HEK293 (cell line): ENCODE measurements around the gene CLDN6.

Experiments used
- HOXA7 ChIP-seq: sonication (generic); formaldehyde crosslinking; IDR thresholded peaks from 2 replicates; pipeline ENCODE4 v1.8.1; 2022; ENCODE audit warnings: missing genetic modification reagents, borderline replicate concordance
- IKZF3 ChIP-seq: fragments of 450-650 bp; IDR thresholded peaks from 2 replicates; pipeline ENCODE4 v1.5.0; 2018; ENCODE audit warnings: missing biosample characterization, mild to moderate bottlenecking, missing genetic modification characterization, moderate library complexity
- MZF1 ChIP-seq: fragments of 450-650 bp; formaldehyde crosslinking; IDR thresholded peaks from 2 replicates; pipeline ENCODE4 v1.5.1; 2017; ENCODE audit warnings: missing biosample characterization, missing genetic modification characterization, borderline replicate concordance
- SCRT1 ChIP-seq: fragments of 450-650 bp; formaldehyde crosslinking; IDR thresholded peaks from 2 replicates; pipeline ENCODE4 v1.5.1; 2016; ENCODE audit warnings: missing biosample characterization, missing genetic modification characterization, borderline replicate concordance
- SP7 ChIP-seq: fragments of 450-650 bp; formaldehyde crosslinking; IDR thresholded peaks from 2 replicates; pipeline ENCODE4 v1.5.1; 2016; ENCODE audit warnings: missing biosample characterization, missing genetic modification characterization
- ZFP69B ChIP-seq: fragments of 450-650 bp; formaldehyde crosslinking; IDR thresholded peaks from 2 replicates; pipeline ENCODE4 v1.5.1; 2016; ENCODE audit warnings: missing biosample characterization, missing genetic modification characterization
- ZNF138 ChIP-seq: fragments of 450-650 bp; formaldehyde crosslinking; IDR thresholded peaks from 2 replicates; pipeline ENCODE4 v1.5.1; 2016; ENCODE audit warnings: missing biosample characterization, missing genetic modification characterization, borderline replicate concordance
- ZNF16 ChIP-seq: fragments of 450-650 bp; formaldehyde crosslinking; IDR thresholded peaks from 2 replicates; pipeline ENCODE4 v1.5.1; 2016; ENCODE audit warnings: low read depth, missing biosample characterization, missing genetic modification characterization
- ZNF221 ChIP-seq: fragments of 450-650 bp; formaldehyde crosslinking; IDR thresholded peaks from 2 replicates; pipeline ENCODE4 v1.5.1; 2017; ENCODE audit warnings: missing biosample characterization, missing genetic modification characterization, borderline replicate concordance
- ZNF266 ChIP-seq: fragments of 450-650 bp; formaldehyde crosslinking; IDR thresholded peaks from 2 replicates; pipeline ENCODE4 v1.5.1; 2016; ENCODE audit warnings: missing biosample characterization, missing genetic modification characterization, low read depth
- ZNF335 ChIP-seq: fragments of 450-650 bp; formaldehyde crosslinking; conservative IDR thresholded peaks from 2 replicates; pipeline ENCODE4 v1.5.1; 2016; ENCODE audit warnings: missing biosample characterization, missing genetic modification characterization
- ZNF416 ChIP-seq: fragments of 450-650 bp; formaldehyde crosslinking; IDR thresholded peaks from 2 replicates; pipeline ENCODE4 v1.5.1; 2016; ENCODE audit warnings: missing biosample characterization, missing genetic modification characterization
- ZNF423 ChIP-seq: fragments of 450-650 bp; formaldehyde crosslinking; IDR thresholded peaks from 2 replicates; pipeline ENCODE4 v1.5.1; 2016; ENCODE audit warnings: missing biosample characterization, missing genetic modification characterization
- ZNF501 ChIP-seq: fragments of 450-650 bp; formaldehyde crosslinking; IDR thresholded peaks from 2 replicates; pipeline ENCODE4 v1.5.1; 2016; ENCODE audit warnings: missing biosample characterization, missing genetic modification characterization
- ZNF561 ChIP-seq: fragments of 450-650 bp; IDR thresholded peaks from 2 replicates; pipeline ENCODE4 v1.5.1; 2018; ENCODE audit warnings: missing biosample characterization, missing genetic modification characterization, borderline replicate concordance
- ZNF571 ChIP-seq: fragments of 450-650 bp; formaldehyde crosslinking; IDR thresholded peaks from 2 replicates; pipeline ENCODE4 v1.5.0; 2017; ENCODE audit warnings: missing biosample characterization, missing genetic modification characterization
- ZNF600 ChIP-seq: fragments of 450-650 bp; formaldehyde crosslinking; IDR thresholded peaks from 2 replicates; pipeline ENCODE4 v1.5.1; 2016; ENCODE audit warnings: missing biosample characterization, missing genetic modification characterization
- ZNF658 ChIP-seq: fragments of 450-650 bp; formaldehyde crosslinking; IDR thresholded peaks from 2 replicates; pipeline ENCODE4; 2016; ENCODE audit warnings: missing biosample characterization, missing genetic modification characterization
- ZNF776 ChIP-seq: fragments of 450-650 bp; formaldehyde crosslinking; IDR thresholded peaks from 2 replicates; pipeline ENCODE4 v1.5.0; 2017; ENCODE audit warnings: missing biosample characterization, missing genetic modification characterization, borderline replicate concordance
- ZNF791 ChIP-seq: fragments of 450-650 bp; formaldehyde crosslinking; IDR thresholded peaks from 2 replicates; pipeline ENCODE4 v1.5.1; 2016; ENCODE audit warnings: missing biosample characterization, missing genetic modification characterization
- ZSCAN23 ChIP-seq: fragments of 450-650 bp; formaldehyde crosslinking; IDR thresholded peaks from 2 replicates; pipeline ENCODE4 v1.5.1; 2016; ENCODE audit warnings: missing biosample characterization, missing genetic modification characterization
- TF ChIP-seq, protein P1 (sequence below): fragments of 450-650 bp; formaldehyde crosslinking; IDR thresholded peaks from 2 replicates; pipeline ENCODE4 v1.5.1; 2016; ENCODE audit warnings: missing biosample characterization, missing genetic modification characterization
- TF ChIP-seq, protein P2 (sequence below): fragments of 450-650 bp; formaldehyde crosslinking; IDR thresholded peaks from 2 replicates; pipeline ENCODE4 v1.5.1; 2016; ENCODE audit warnings: missing biosample characterization, missing genetic modification characterization
- TF ChIP-seq, protein P3 (sequence below): fragments of 450-650 bp; formaldehyde crosslinking; IDR thresholded peaks from 2 replicates; pipeline ENCODE4 v1.5.1; 2016; ENCODE audit warnings: missing biosample characterization, missing genetic modification characterization, low read depth
- TF ChIP-seq, protein P4 (sequence below): fragments of 450-650 bp; formaldehyde crosslinking; IDR thresholded peaks from 2 replicates; pipeline ENCODE4 v1.5.0; 2017; ENCODE audit warnings: missing biosample characterization, missing genetic modification characterization, borderline replicate concordance
- TF ChIP-seq, protein P5 (sequence below): fragments of 450-650 bp; formaldehyde crosslinking; IDR thresholded peaks from 2 replicates; pipeline ENCODE4 v1.5.1; 2016; ENCODE audit warnings: missing biosample characterization, missing genetic modification characterization
- TF ChIP-seq, protein P6 (sequence below): fragments of 450-650 bp; formaldehyde crosslinking; IDR thresholded peaks from 2 replicates; pipeline ENCODE4 v1.5.1; 2016; ENCODE audit warnings: missing biosample characterization, missing genetic modification characterization

Gene CLDN6

DNA sequence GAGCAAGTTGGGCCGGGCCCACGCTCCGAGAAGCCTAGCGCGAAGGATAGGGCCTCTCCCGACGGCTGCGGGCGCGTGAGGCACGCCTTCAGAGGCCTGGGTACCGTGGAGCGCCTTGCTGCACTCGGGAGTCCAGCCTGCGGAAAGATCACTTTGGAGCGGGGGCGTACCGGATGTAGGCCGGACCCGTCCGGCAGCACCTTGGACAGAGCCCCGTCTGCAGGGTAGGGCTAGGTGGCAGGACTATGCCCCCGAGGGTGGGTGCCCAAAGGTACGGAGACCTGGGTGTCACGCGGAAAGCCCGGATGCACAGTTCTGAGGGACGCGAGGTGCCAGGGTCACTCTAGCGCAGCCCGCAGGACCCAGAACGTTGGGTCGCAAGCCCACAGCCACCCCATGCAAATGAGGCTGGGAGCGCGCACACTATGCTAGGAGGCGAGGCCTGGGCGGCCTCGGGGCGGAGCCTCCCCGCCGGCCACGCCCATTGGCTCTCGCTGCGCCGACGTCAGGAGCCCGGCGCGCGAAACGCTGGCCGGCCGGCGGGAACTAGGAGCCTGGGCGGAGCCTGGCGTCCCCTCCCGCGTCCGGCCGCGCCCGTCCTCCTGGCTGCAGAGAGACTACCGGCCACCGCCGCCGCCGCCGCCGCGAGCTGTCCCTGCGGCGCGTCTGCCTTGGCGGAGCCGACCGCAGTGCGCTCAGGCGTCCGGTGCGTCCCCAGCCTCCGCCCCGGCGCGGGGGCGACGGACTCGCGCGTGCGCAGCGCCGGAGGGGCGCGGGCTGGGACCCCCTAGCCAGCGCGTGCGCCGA lies 49.0 kb downstream of the CLDN6 start, which contains the start of gene PAQR4 (continued):
- TF ChIP-seq ZNF600 (tag by site-specific recombination) (peak; percentile 99), ZNF423 (tag by site-specific recombination) (peak; percentile 38; the same call in 1 of the 2 replicates), ZNF658 (tag by site-specific recombination) (no peak), ZNF776 (no peak), HOXA7 (CRISPR knock-in tag) (no peak), ZNF501 (peak; percentile 79; the same call in 1 of the 2 replicates), ZFP69B (tag by site-specific recombination) (peak; percentile 85), ZNF791 (tag by site-specific recombination) (no peak), ZNF416 (tag by site-specific recombination) (no peak), ZNF571 (tag by site-specific recombination) (no peak), ZNF266 (tag by site-specific recombination) (no peak), IKZF3 (tag by site-specific recombination) (0 out of 2 replicates have a peak, but pooled peaks have one; percentile 31), SCRT1 (tag by site-specific recombination) (no peak), SP7 (peak; percentile 87), ZNF221 (tag by site-specific recombination) (no peak), ZNF16 (tag by site-specific recombination) (no peak), MZF1 (tag by site-specific recombination) (no peak), ZNF561 (0 out of 2 replicates have a peak, but pooled peaks have one; percentile 30), ZNF138 (tag by site-specific recombination) (no peak), ZNF335 (tag by site-specific recombination) (peak; percentile 90), ZSCAN23 (tag by site-specific recombination) (no peak)
- TF ChIP-seq, protein P1, sequence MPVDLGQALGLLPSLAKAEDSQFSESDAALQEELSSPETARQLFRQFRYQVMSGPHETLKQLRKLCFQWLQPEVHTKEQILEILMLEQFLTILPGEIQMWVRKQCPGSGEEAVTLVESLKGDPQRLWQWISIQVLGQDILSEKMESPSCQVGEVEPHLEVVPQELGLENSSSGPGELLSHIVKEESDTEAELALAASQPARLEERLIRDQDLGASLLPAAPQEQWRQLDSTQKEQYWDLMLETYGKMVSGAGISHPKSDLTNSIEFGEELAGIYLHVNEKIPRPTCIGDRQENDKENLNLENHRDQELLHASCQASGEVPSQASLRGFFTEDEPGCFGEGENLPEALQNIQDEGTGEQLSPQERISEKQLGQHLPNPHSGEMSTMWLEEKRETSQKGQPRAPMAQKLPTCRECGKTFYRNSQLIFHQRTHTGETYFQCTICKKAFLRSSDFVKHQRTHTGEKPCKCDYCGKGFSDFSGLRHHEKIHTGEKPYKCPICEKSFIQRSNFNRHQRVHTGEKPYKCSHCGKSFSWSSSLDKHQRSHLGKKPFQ (tag by site-specific recombination) = no peak
- TF ChIP-seq, protein P2, sequence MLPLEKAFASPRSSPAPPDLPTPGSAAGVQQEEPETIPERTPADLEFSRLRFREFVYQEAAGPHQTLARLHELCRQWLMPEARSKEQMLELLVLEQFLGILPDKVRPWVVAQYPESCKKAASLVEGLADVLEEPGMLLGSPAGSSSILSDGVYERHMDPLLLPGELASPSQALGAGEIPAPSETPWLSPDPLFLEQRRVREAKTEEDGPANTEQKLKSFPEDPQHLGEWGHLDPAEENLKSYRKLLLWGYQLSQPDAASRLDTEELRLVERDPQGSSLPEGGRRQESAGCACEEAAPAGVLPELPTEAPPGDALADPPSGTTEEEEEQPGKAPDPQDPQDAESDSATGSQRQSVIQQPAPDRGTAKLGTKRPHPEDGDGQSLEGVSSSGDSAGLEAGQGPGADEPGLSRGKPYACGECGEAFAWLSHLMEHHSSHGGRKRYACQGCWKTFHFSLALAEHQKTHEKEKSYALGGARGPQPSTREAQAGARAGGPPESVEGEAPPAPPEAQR = no peak
- TF ChIP-seq, protein P3, sequence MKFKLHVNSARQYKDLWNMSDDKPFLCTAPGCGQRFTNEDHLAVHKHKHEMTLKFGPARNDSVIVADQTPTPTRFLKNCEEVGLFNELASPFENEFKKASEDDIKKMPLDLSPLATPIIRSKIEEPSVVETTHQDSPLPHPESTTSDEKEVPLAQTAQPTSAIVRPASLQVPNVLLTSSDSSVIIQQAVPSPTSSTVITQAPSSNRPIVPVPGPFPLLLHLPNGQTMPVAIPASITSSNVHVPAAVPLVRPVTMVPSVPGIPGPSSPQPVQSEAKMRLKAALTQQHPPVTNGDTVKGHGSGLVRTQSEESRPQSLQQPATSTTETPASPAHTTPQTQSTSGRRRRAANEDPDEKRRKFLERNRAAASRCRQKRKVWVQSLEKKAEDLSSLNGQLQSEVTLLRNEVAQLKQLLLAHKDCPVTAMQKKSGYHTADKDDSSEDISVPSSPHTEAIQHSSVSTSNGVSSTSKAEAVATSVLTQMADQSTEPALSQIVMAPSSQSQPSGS = no peak
- TF ChIP-seq, protein P4, sequence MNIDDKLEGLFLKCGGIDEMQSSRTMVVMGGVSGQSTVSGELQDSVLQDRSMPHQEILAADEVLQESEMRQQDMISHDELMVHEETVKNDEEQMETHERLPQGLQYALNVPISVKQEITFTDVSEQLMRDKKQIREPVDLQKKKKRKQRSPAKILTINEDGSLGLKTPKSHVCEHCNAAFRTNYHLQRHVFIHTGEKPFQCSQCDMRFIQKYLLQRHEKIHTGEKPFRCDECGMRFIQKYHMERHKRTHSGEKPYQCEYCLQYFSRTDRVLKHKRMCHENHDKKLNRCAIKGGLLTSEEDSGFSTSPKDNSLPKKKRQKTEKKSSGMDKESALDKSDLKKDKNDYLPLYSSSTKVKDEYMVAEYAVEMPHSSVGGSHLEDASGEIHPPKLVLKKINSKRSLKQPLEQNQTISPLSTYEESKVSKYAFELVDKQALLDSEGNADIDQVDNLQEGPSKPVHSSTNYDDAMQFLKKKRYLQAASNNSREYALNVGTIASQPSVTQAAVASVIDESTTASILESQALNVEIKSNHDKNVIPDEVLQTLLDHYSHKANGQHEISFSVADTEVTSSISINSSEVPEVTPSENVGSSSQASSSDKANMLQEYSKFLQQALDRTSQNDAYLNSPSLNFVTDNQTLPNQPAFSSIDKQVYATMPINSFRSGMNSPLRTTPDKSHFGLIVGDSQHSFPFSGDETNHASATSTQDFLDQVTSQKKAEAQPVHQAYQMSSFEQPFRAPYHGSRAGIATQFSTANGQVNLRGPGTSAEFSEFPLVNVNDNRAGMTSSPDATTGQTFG (tag by site-specific recombination) = no peak
- TF ChIP-seq, protein P5, sequence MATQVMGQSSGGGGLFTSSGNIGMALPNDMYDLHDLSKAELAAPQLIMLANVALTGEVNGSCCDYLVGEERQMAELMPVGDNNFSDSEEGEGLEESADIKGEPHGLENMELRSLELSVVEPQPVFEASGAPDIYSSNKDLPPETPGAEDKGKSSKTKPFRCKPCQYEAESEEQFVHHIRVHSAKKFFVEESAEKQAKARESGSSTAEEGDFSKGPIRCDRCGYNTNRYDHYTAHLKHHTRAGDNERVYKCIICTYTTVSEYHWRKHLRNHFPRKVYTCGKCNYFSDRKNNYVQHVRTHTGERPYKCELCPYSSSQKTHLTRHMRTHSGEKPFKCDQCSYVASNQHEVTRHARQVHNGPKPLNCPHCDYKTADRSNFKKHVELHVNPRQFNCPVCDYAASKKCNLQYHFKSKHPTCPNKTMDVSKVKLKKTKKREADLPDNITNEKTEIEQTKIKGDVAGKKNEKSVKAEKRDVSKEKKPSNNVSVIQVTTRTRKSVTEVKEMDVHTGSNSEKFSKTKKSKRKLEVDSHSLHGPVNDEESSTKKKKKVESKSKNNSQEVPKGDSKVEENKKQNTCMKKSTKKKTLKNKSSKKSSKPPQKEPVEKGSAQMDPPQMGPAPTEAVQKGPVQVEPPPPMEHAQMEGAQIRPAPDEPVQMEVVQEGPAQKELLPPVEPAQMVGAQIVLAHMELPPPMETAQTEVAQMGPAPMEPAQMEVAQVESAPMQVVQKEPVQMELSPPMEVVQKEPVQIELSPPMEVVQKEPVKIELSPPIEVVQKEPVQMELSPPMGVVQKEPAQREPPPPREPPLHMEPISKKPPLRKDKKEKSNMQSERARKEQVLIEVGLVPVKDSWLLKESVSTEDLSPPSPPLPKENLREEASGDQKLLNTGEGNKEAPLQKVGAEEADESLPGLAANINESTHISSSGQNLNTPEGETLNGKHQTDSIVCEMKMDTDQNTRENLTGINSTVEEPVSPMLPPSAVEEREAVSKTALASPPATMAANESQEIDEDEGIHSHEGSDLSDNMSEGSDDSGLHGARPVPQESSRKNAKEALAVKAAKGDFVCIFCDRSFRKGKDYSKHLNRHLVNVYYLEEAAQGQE (tag by site-specific recombination) = peak; percentile 100
- TF ChIP-seq, protein P6, sequence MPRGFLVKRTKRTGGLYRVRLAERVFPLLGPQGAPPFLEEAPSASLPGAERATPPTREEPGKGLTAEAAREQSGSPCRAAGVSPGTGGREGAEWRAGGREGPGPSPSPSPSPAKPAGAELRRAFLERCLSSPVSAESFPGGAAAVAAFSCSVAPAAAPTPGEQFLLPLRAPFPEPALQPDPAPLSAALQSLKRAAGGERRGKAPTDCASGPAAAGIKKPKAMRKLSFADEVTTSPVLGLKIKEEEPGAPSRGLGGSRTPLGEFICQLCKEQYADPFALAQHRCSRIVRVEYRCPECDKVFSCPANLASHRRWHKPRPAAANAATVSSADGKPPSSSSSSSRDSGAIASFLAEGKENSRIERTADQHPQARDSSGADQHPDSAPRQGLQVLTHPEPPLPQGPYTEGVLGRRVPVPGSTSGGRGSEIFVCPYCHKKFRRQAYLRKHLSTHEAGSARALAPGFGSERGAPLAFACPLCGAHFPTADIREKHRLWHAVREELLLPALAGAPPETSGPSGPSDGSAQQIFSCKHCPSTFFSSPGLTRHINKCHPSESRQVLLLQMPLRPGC (tag by site-specific recombination) = peak; percentile 55; the same call in 1 of the 2 replicates
